SK-N-SH (cell line): ENCODE data around the gene SEPTIN12. TPM values are rescaled to one million over a fixed set of nuclear protein-coding genes. Genes with fewer than 3 reads are reported as not detected.

ENCODE experiments used
- ELF1 ChIP-seq: IDR thresholded peaks from 2 replicates; pipeline ENCODE4 v1.4.0; 2012
- EP300 ChIP-seq, 2 experiments: IDR thresholded peaks; 2 replicates each; pipeline versions ENCODE4 v1.4.0 to v1.6.1; 2012; ENCODE audit warnings: borderline replicate concordance in 1 of 2, low read depth in 1 of 2, low read length in 1 of 2
- GATA2 ChIP-seq: sonication (generic); formaldehyde crosslinking; IDR thresholded peaks from 2 replicates; pipeline ENCODE4 v1.5.0; 2020; ENCODE audit warnings: mild to moderate bottlenecking, missing genetic modification reagents
- RFX5 ChIP-seq: IDR thresholded peaks from 2 replicates; pipeline ENCODE4 v1.6.1; 2012; ENCODE audit warnings: mild to moderate bottlenecking, improper control_type of control experiment, low read length
- SMC3 ChIP-seq: IDR thresholded peaks from 2 replicates; pipeline ENCODE4 v1.6.1; 2012; ENCODE audit warnings: low read depth, low read length, improper control_type of control experiment
- YY1 ChIP-seq: IDR thresholded peaks from 2 replicates; pipeline ENCODE4 v1.4.0; 2012; ENCODE audit warnings: low read depth, mild to moderate bottlenecking
- polyA plus RNA-seq, 3 experiments: library from polyadenylated mRNA; depleted of rRNA; stranded (reverse); fragments of >200 nt; gene quantifications; 2 replicates each; pipeline ENCODE4 v1.2.3, GENCODE V29; 2012
- small RNA-seq, 7 experiments: library from RNA; depleted of rRNA; stranded (forward); fragments of <200 nt; gene quantifications; one replicate each; pipeline ENCODE3, GENCODE V24; 2012
- TF ChIP-seq, protein P1 (sequence below): fragments of 150-350 bp; IDR thresholded peaks from 2 replicates; pipeline ENCODE4 v1.6.1; 2017; ENCODE audit warnings: antibody characterized with exemption, low read length, low read depth, borderline replicate concordance

Gene SEPTIN12
- polyA plus RNA-seq, 1 of the 3 experiments (the other 2 are of a cell fraction): 0.07 TPM

DNA sequence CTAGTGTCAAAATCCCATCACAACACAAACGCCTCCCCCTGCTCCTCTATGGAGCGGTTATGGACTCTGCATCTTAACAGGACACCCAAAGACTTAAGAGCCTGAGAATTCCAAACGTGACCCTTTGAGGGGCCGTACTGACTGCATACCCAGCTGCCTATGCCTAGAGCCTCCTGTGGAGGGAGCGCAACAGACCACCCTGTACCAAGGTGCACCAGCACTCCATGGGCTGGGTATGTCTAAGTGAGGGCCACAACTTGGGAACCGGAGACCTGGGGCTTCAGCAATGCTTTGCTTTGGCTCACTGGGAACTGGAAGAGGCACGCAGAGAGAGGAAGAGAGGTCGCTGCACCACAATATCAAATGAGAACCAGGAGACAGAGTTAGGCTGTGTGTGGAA is 59.5 kb downstream of the SEPTIN12 start (continued):
- TF ChIP-seq, protein P1, sequence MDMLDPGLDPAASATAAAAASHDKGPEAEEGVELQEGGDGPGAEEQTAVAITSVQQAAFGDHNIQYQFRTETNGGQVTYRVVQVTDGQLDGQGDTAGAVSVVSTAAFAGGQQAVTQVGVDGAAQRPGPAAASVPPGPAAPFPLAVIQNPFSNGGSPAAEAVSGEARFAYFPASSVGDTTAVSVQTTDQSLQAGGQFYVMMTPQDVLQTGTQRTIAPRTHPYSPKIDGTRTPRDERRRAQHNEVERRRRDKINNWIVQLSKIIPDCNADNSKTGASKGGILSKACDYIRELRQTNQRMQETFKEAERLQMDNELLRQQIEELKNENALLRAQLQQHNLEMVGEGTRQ: no peak
- TF ChIP-seq YY1 (no peak), RFX5 (no peak), ELF1 (no peak), SMC3 (no peak), GATA2 (CRISPR knock-in tag) (no peak), EP300 (IDR thresholded peaks at IDR 0.05; ENCODE audit: borderline replicate concordance in 1 of 2, low read depth in 1 of 2, low read length in 1 of 2) (no peak)

Small RNAs within 50 kb of the gene (small RNA-seq; reads per million reads assigned to genes)
- gene RF00017: 0 reads per million in 7 experiments

Other genes starting within 250 kb of the SEPTIN12 start
- gene CDIP1, start 249.6 kb downstream of the SEPTIN12 start, polyA plus RNA-seq (2012; rRNA removed): 19.4 and 30.2 TPM in 2 replicates
- 0.05 TPM in 2 replicates for gene C16orf96, start 232.0 kb downstream of the SEPTIN12 start, polyA plus RNA-seq (2012; rRNA removed)
- 13.0 and 16.7 TPM in 2 replicates for gene UBALD1, start 173.5 kb downstream of the SEPTIN12 start, polyA plus RNA-seq (2012; rRNA removed)
- 5.5 and 13.3 TPM in 2 replicates for gene MGRN1, start 163.5 kb downstream of the SEPTIN12 start, polyA plus RNA-seq (2012; rRNA removed)
- 45.8 and 45.9 TPM in 2 replicates for gene NUDT16L1, start 94.8 kb downstream of the SEPTIN12 start, polyA plus RNA-seq (2012; rRNA removed)
- 42.2 and 43.9 TPM in 2 replicates for gene ANKS3, start 54.1 kb downstream of the SEPTIN12 start, polyA plus RNA-seq (2012; rRNA removed)
- 2.4 and 3.1 TPM in 2 replicates for gene DNAAF8, start 53.8 kb downstream of the SEPTIN12 start, polyA plus RNA-seq (2012; rRNA removed)
- 6.3 and 8.2 TPM in 2 replicates for gene ZNF500, start 21.2 kb downstream of the SEPTIN12 start, polyA plus RNA-seq (2012; rRNA removed)
- not detected in 2 replicates for gene SMIM22, start 7.0 kb upstream of the SEPTIN12 start, polyA plus RNA-seq (2012; rRNA removed)
- 33.6 and 48.4 TPM in 2 replicates for gene ROGDI, start 14.3 kb upstream of the SEPTIN12 start, polyA plus RNA-seq (2012; rRNA removed)
- gene GLYR1, start 58.9 kb upstream of the SEPTIN12 start, polyA plus RNA-seq (2012; rRNA removed): 40.1 and 45.2 TPM in 2 replicates
- 9.7 and 10.9 TPM in 2 replicates for gene UBN1, start 59.1 kb upstream of the SEPTIN12 start, polyA plus RNA-seq (2012; rRNA removed)
- gene PPL, start 148.8 kb upstream of the SEPTIN12 start, polyA plus RNA-seq (2012; rRNA removed): 16.8 and 24.6 TPM in 2 replicates
- 0.03 and 0.08 TPM in 2 replicates for gene SEC14L5, start 170.0 kb upstream of the SEPTIN12 start, polyA plus RNA-seq (2012; rRNA removed)
- gene NAGPA, start 245.6 kb upstream of the SEPTIN12 start, polyA plus RNA-seq (2012; rRNA removed): 15.5 and 16.5 TPM in 2 replicates